Measurements from ENCODE around the gene PHLDA3.

The PHLDA3 gene

DNA sequence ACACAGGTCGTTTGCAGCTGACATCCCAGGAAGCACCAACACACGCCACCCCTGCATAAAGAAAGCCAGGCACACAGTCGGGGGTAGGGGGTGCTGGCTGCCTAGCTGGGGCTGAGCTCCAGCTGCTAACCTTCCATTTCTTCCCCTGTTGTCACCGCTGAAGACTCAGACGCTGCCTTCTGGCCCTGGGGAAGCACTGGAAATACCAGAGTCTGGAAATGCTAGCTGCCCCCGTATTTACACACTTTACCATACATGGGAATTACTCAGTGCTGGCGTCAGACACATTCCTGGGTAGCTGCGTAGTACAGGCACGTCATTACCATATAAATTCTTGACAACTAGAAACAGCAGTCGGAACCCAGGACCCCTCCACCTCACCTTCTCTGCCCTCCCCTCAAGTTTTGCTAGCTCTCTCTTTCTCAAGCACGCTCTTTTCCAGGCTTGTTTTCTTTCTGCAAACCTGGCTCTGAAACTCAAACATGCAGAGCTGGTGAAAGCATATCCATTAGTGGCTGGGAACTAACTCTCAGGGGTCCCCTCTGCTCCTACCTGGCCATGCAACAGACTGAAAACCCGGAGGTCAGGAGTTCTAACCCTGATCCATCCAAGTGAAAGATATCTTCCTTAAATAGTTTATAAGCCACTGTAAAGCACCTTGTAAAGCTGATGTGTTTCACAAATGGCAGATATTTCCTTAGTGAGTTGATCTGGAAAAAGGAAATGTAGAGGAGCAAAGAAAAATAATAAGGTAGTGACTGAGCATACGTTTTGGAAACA, 34.6 kb upstream of the PHLDA3 start:
- DNase-seq: no peak

DNA sequence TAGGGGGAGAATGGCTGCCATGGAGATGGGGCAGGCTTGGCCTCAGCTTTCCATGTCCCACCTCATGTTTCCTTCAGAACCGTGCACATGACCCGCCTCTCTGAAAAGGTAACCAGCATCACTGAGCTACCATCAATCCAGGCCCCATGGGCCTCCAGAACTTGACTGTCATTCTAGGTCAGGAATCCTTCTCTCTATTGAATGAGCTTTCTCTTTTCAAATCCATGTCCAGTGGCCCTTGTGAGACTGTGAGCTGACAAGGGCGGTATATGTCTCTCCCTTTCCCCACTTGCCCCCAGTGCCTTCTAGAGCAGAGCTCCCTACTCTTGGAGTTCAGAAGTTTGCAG, 33.5 kb upstream of the PHLDA3 start:
- no peak for DNase-seq

DNA sequence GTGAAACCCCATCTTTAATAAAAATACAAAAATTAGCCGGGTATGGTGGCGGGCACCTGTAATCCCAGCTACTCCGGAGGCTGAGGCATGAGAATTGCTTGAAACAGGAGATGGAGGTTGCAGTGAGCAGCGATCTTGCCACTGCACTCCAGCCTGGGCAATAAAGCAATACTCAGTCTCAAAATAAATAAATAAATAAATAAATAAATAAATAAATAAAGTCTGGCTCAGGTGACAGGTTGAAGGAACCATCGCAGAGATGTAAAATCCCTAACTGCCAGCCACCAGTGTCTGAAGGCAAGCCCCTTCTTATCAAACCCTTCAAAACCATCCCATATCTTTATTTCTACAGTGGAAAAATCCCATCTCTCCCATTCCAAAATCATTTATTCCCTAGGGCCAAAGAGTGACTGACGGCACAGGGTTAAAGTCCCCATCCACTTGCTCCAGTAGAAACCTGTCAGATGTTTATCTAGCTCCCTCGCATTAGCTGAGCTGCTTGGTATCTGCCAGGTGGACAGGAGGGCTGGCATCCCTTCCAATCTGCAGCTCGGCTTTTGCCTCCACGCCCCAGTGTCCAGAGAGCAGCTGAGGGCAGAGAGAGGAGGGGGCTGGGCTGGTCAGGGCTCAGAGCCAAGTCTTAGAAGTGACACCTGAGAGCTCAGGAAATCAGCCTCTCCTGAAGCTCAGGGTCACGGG, 33.0 kb upstream of the PHLDA3 start:
- no peak for DNase-seq

DNA sequence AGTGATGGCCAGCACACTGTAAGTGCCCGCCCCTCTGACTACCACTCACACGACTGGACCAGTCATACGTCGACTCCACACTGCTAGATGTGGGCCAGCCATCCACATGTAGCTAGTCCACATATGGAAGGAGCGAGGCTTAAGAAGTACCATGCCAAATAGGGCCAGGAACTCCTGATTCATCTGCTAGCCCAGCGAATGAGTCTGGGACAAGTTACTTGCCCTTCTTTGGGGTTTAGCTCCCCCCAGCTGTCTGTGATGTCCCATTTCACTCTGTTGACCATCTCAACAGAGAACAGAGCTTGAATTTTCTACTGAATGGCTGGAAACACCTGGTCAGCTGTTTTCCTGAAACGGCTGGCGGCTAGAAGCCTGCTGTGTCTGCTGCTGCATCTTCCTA, 32.2 kb upstream of the PHLDA3 start:
- DNase-seq: no peak

DNA sequence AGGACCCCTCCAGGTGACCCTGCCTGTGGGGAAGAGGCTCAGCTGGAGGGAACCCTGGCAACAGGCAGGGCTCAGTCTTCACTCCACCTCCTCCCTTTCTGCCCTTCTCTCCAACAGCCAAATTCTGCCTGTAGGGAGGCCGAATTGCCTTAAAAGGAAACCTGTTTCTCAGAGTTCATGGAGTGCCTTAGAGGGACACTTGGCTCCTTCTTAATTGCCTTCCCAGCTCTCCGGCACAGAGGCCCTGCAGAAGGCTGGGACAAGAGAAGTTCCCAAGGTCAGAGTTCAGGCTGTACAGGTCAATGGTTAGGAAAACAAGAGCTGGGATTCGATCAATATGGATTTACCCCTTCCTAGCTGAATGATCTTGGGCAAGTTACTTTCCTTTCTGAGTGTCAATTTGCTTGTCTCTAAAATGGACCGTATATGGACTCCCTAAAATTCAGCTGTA, 31.7 kb upstream of the PHLDA3 start:
- DNase-seq: no peak

DNA sequence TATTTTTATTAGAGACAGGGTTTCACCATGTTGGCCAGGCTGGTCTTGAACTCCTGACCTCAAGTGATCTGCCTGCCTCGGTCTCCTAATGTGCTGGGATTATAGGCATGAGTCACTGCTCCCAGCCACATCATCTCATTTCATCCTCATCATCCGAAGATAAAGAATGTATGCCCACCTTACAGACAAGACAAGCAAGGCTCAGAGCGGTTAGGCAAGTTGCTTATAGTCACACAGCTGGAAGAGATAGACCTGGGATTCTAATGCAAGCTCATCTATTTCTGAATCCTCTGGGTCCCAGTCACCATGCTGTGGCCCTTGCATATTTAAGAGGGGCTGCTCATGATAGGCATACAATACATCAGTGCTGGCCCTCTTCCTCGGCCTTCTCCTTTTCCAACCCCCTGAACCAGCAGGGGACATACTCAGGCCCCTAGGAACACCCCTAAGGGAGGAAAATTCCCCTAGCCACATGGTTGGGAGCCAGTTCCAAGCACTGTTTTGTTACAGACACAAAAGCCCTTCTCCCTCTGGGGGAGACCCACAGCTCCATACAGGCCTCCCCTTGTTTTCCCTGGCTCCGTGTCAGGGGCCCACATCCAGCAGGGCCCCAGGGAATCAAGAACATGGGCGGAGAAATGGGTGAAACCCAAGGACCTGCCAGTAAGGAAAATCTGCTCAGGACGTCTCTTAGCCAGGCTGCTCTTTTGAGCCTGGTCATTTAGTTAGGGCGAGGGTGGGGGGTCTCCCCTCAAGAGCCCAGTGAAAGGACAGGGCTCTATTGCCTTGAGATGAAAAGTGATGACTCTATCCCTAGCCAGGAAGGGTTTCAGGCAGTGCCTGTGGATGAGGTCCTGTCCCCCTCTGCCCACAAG, 31.0 kb upstream of the PHLDA3 start:
- no peak for DNase-seq

DNA sequence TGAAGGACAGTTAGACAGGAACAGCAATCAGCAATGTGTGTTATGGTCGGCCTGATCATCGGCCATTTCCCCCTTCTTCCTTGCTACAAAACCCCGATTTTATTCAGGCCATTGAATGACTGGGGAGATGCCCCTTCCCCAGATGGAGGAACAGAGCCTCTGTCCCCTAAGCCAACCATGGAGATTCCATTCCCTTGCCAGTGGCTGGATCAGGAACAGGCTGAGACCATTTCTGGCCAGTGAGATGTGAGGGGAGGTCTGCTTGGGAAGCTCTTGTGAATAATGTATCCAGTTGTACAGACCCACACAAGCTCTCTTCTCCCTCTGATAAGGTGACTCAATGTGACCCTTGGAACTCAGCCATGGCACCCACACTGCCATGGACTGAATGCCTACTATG, 30.2 kb upstream of the PHLDA3 start:
- DNase-seq: no peak

DNA sequence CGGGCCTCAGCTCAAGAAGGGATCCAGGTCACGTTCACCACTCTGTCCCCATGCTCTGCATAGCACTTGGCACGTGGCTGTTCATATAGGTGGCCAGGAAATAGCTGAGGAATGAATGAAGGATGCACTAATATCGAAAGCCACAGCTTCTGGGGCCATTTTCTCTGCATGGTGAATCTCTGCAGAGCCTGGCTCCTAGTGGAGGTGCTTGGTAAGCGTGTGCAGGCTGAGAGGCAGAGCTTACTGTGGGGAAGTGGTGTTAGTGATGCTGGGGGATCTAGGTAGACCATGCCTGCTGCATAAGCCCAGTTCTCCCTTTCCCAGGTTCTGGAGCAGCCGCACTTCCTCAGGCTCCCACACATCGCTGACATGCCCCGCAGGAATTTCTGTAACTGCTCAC, 29.6 kb upstream of the PHLDA3 start:
- no peak for DNase-seq

DNA sequence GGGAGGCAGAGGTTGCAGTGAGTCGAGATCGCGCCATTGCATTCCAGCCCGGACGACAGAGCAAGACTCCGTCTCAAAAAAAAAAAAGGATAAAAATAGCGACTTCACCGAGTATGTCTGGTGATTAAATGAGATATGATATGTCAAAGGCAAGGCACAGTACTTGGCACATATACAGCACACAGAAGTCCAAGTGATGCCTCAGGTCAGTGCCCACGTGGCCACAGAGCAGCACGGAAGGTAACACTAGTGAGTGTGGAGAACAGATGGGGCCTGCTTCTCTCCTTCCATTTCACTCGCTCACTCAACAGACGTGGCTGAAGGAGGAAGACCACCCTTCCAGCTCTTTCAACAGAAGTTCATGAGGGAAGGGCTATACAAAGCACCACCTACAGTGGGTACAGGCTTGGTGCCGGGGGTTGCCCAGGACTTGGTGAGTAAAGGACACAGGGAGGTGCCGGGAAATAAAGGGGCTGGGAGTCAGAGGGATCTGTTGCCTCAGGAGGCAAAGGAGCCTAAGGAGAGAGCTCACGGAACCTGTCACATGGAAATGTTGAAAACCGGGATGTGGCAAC, 29.0 kb upstream of the PHLDA3 start:
- DNase-seq: no peak

DNA sequence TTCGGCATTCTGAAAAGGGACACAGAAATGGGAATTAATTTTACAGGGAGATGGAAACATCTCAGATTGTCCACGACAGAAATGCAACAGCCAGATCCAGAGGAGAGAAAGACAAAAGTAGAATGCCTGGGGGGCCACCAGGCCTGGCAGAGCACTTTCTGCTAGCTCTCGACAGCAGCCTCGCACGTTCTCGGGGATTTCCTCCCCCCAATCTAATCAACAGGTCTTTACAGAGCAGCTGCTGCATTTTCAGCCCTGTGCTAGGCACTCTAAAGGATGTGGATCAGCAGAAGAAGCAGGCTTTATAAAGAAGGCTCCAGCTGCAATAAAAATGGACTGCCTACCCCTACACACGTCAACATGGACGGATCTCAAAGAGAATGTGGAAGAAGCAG, 27.3 kb upstream of the PHLDA3 start:
- DNase-seq: no peak

DNA sequence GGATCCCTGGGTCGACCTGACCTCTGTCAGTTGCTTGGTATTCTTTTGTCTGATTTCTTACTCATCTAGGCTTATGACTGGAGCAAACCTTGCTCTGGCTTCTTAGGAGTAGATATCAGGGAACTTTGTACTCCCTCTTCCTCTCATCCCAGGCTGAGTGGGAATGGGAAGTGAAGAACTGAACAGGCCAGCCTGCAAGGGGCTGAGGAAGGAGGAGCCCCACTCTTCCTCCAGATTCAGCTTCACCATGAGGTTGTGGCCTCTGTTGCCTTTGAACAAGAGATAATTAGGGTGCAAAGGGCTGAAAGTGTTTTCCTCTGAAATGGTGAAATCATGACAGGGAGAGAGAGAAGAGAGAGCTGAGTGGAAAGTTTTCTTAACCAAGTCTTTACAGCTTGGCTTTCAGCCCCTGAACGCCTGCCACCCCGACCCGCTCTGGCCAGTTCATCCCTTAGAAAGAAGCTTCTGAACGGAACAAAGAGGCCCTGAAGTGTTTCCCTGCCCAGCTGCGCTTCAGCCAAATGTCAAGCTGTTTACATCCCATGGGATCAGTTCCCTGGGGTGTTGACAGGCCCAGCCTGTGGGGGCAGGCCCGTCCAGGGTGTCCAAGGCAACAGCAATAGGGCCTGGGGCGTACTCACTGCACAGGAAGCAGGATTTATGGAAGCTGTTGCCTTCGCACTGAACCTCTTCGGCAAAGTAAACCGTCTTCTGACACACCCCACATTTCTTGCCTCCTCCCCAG, 26.7 kb upstream of the PHLDA3 start:
- no peak for DNase-seq

DNA sequence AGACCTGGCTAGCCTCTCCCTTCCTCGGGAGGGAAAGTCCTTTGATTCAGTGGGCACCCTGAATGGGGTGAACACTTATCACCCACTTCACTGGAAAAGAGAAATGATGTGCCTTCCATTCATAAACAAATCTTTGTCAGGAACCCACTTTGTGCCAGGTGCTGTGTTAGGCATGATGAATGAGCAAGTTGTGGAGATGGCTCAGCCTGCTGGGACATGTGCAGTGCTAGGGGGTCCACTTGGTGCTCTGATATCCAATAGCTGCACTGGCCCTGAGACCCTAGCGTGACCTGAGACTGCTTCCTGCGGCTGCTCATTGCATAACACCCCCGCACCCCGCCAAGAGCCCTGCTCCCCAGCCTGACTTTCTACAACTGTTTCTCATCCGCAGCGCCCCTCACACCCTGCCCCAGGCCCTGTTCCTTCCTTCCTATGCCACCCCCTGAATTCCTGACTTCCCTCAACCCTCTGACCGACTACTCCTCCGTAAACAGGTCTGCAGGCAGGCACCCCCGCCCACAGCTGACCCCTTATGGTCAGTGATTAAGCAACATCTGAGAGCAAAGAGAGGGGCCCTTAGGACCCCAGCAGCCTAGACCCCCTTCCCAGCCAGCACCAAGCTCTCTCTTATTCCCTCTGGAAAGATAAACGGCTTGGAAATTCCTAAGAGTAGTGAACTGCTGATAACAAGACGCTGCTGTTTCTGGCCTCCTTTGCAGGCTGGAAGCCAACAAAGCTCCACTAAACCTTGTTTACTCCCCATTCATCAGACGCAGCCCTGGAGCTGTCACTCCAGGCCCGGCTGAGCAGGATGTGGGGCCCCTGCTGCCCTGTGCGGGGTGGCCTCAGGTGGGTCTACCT, 25.0 kb upstream of the PHLDA3 start:
- no peak for DNase-seq

DNA sequence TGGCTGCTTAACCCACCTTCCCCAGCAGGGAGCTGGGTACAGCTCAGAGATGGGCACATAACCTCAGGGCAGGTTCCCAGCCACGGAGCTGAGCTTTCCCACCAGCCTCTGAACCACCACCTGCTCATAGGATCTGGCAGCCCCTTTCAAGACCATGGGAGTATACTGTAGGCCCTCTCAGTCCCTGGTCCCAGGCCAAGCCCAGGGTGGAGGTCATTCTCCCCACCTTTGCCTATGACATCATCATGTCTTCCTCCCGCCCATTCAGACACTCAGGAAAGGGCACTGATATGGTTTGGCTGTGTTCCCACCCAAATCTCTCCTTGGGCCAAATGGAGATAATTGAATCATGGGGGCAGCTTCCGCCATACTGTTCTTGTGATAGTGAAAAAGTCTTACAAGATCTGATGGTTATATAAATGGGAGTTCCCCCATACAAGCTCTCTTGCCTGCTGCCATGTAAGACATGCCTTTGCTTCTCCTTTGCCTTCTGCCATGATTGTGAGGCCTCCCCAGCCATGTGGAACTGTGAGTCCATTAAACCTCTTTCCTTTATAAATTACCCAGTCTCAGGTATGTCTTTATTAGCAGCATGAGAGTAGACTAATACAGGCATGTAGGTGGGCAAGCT, 24.2 kb upstream of the PHLDA3 start:
- DNase-seq: peak; percentile 75

DNA sequence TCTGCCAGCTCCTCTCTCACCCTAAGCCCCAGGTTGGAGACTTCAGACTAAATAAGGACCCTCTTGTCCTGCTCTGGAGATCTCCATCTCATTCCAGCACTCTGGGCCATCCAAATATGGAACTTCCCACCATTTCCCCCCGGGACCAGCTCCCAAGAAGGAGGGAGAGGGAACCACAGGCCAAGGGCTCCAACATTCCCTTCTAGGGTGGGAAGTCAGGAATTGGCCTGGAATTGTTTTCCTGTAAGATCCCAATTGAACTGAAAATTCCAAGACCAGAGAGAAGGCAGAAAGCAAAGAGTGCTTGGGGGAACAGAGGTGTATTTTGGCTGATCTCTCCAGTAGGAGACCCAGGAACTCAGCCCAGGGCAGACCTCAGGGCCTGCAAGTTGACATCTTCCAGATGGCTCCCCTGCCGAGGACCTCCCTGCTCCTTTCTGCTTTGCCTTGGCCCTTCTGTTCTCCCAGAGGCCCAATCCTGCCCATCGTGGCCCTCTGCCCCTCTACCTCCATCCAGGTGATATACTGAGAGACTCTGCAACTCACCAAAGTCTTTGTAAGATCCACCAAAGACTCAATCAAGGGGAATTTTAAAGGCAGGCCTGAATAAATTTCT, 23.0 kb upstream of the PHLDA3 start:
- DNase-seq: no peak

DNA sequence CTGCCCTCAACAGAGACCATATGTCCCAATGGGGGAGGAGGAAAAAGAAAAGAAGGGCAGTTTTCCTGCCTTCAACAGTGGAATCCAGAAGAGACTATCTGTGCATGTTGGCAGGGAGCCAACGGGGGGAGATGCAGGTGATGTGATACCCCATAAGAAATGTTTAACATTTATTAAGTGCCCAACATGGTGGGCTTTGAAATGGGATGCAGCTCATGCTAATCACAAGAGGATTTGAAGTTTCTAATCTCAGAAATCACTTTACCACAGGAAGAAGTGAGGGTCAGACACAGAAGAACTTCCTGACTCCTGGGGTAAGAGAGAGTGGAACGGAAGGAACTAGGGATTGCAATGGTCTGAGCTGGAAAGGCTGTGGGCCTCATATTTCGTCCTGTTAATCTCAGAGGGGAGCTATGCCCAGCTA, 21.7 kb upstream of the PHLDA3 start:
- no peak for DNase-seq

DNA sequence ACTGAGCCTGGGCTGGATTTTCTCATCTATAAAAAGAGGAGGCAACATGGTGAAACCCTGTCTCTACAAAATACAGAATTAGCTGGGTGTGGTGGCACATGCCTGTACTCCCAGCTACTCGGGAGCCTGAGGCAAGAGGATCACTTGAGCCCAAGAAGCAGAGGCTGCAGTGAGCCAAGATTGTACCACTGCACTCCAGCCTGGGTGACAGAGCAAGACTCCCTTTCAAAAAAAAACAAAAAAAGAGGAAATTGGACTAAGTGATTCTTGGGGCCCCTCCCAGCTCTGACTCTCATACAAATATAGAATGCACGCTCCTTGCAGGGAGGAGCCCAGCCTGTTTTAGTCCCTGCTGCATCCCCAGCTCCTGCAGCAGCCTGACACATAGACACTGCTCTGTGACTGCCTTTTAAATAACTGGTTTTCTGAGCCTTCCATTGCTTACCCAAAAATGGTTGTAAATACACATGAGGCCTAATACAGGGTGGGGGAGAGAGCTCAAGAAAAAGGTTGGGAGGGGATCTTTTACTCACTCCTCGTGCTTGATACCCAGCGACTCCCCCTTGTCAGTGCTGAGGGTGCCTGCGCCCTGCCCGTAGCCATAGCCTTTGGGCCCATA, 20.8 kb upstream of the PHLDA3 start:
- peak; percentile 43 for DNase-seq

DNA sequence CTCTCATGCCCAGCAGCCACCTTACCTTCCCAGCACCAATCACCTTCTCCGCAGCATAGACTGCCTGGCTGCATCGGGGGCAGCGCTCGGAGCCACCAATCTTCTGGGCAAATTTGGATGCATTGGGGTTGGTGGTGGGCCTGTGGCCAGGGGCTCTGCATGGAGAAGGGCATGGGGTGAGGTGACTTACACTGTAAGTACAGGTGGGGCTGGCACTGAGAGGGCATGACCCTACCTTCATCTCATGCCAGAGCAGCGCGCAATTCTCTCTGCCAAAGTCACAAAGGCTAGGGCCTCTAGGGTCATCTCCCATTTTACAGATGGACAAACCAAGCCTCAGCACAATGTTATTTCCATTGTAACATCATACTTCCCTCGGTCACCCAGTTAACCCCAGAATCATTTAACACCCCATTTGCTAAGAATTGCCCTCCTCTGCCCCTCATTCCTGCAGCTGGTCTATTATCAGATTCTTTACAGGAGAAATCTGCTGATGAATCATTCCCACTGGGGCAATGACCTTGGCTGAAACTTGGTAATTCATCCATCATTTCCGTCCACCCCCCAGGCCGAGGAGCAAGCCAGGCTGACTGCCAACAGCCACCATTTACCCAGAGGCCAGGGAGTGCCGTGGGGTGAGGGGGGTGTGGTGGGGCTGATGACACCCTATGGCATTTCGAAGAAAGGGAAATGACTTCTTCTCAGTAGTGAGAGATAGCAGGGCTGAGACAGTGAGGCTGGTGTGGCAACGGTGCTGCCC, 20.0 kb upstream of the PHLDA3 start:
- DNase-seq: peak; percentile 85

DNA sequence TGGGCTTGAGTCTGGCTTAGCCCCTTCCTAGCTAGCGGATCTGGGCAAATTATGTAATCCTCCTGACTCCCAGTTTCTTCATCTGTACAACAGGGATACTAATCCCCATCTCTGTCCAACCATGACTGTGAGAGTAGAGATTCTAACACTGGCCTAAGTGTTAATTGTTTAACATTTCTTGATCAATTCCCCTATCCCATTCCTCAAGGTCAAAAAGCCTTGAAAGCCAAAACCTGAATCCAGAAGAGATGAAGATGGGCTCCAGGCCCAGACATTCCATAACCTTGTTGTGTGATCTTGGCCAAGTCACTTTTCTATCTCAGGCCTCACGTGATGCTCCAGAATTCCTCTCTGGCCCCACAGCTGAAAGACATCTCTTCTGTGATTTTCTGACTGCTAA, 18.8 kb upstream of the PHLDA3 start:
- no peak for DNase-seq

DNA sequence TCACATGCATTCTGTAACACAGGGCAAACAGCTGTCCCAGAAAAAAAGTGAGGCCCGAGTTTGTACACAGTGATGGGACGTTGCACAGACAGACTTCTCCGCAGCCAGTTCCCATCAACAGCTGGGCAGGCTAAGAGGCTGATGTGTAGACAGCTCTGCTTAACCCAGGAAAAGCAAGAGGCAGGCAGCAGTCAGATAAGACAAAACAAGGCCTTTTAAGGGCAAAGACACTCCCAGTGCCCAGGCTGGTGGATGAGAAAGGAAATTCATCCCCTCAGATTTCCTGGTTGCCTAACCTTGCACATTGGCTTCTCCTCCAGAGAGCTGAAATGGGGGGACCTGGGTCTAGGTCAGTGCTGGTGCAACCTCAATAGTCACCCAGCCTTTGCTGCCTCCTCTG, 17.2 kb upstream of the PHLDA3 start:
- DNase-seq: peak; percentile 74
